DND-41 (cell line): ENCODE results near the gene BMP7.

Experiments
- ATAC-seq: fragments of 200-7000 bp; cut with Tn5 transposase; 3 replicates; pipeline ENCODE4 v1.9.1; 2021; ENCODE audit warnings: low read depth; ENCODE audit not compliant: insufficient read depth
- DNase-seq: peaks from one replicate; pipeline ENCODE4 v3.0.0-alpha.2; 2020
- H2AFZ ChIP-seq: 2 replicates; pipeline ENCODE4 v1.6.0; 2012; ENCODE audit warnings: low read depth, low read length
- H3K27ac ChIP-seq: 2 replicates; pipeline ENCODE4 v1.5.1; 2012; ENCODE audit warnings: low read length, inconsistent platforms
- H3K27me3 ChIP-seq: fragments of 200-600 bp; sonication (generic); 2 replicates; pipeline ENCODE4 v1.6.0; 2012; ENCODE audit warnings: low read length, mild to moderate bottlenecking, inconsistent platforms; ENCODE audit not compliant: insufficient read depth, poor library complexity
- H3K36me3 ChIP-seq: 2 replicates; pipeline ENCODE4 v1.5.1; 2012; ENCODE audit warnings: low read length, inconsistent platforms; ENCODE audit not compliant: insufficient read depth
- H3K4me1 ChIP-seq: 2 replicates; pipeline ENCODE4 v1.5.1; 2012; ENCODE audit warnings: mild to moderate bottlenecking, low read length; ENCODE audit not compliant: insufficient read depth
- H3K4me2 ChIP-seq: 2 replicates; pipeline ENCODE4 v1.6.0; 2012; ENCODE audit warnings: mild to moderate bottlenecking, moderate library complexity, low read length, inconsistent platforms; ENCODE audit not compliant: insufficient read depth
- H3K4me3 ChIP-seq, 2 experiments: fragments of 200-600 bp in 1 of 2; shearing (Covaris generic) in 1 of 2; 2 replicates each; pipeline ENCODE4 v1.5.1; 2012 to 2016; ENCODE audit warnings: inconsistent platforms in 2 of 2, low read length in 2 of 2, mild to moderate bottlenecking in 2 of 2, low read depth in 1 of 2, moderate library complexity in 1 of 2
- H3K79me2 ChIP-seq: 2 replicates; pipeline ENCODE4 v1.6.0; 2012; ENCODE audit warnings: low read length, inconsistent platforms; ENCODE audit not compliant: insufficient read depth
- H3K9ac ChIP-seq: 2 replicates; pipeline ENCODE4 v1.6.0; 2012; ENCODE audit warnings: low read depth, mild to moderate bottlenecking, inconsistent platforms, low read length, moderate library complexity
- H3K9me3 ChIP-seq: 2 replicates; pipeline ENCODE4 v1.5.1; 2012; ENCODE audit warnings: low read length, moderate library complexity, mild to moderate bottlenecking, inconsistent platforms; ENCODE audit not compliant: insufficient read depth, severe bottlenecking
- H4K20me1 ChIP-seq: 2 replicates; pipeline ENCODE4 v1.6.0; 2012; ENCODE audit warnings: low read length; ENCODE audit not compliant: insufficient read depth
- EZH2 ChIP-seq: IDR thresholded peaks from 3 replicates; pipeline ENCODE4 v1.6.1; 2012; ENCODE audit warnings: borderline replicate concordance, low read depth, mild to moderate bottlenecking, moderate library complexity, low read length, inconsistent platforms; ENCODE audit not compliant: severe bottlenecking
- TF ChIP-seq, protein P1 (sequence below): IDR thresholded peaks from 2 replicates; pipeline ENCODE4 v1.5.1; 2012; ENCODE audit warnings: borderline replicate concordance, low read length, moderate library complexity, mild to moderate bottlenecking; ENCODE audit not compliant: poor library complexity, severe bottlenecking; ENCODE audit errors: extremely low read depth

The BMP7 gene

DNA sequence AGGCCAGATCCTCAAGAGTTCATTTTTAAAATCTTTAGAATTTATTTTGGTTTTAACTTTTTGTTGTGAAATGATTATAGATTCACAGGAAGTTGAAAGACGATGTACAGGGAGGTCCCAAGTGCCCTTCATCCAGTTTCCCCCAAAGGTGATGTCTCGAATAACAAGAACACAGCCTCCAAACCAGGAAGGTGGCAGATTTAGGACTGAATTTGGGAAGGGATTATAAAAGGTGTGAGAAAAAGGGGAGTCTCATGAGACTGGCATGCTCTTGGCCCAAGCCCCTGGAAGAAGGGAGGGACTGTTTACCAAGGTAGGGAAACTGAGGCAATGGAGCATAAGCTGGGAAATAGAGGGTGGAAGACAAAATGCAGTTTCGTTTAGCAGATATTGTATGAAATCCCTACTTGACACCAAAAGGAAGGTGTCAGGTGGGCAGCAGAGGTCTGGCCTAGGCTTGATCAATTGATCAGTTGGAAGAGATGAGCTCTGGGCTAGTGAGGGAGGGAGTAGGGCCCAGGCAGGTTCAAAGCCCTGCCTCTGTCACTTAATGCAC is 81.2 kb downstream of the BMP7 start:
- H3K4me3 ChIP-seq, result no peak overlapping the region

GRCh38 chr20:57183457-57184009 is 82.9 kb downstream of the BMP7 start:
- H3K4me2 ChIP-seq, result no peak overlapping the region
- no peaks in the 10 kb centered on the region for H3K4me1 ChIP-seq
- ATAC-seq (no peak), DNase-seq (no peak)
- no peak overlapping the region for H3K4me3 ChIP-seq
- no peaks in the 10 kb centered on the region for H3K36me3 ChIP-seq
- no peaks in the 10 kb centered on the region for H3K79me2 ChIP-seq
- H3K9ac ChIP-seq, result no peak overlapping the region
- TF ChIP-seq, protein P1, sequence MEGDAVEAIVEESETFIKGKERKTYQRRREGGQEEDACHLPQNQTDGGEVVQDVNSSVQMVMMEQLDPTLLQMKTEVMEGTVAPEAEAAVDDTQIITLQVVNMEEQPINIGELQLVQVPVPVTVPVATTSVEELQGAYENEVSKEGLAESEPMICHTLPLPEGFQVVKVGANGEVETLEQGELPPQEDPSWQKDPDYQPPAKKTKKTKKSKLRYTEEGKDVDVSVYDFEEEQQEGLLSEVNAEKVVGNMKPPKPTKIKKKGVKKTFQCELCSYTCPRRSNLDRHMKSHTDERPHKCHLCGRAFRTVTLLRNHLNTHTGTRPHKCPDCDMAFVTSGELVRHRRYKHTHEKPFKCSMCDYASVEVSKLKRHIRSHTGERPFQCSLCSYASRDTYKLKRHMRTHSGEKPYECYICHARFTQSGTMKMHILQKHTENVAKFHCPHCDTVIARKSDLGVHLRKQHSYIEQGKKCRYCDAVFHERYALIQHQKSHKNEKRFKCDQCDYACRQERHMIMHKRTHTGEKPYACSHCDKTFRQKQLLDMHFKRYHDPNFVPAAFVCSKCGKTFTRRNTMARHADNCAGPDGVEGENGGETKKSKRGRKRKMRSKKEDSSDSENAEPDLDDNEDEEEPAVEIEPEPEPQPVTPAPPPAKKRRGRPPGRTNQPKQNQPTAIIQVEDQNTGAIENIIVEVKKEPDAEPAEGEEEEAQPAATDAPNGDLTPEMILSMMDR, result no peak
- TF ChIP-seq EZH2, result no peak
- no peaks in the 10 kb centered on the region for H3K9me3 ChIP-seq
- no peak overlapping the region for H3K27ac ChIP-seq
- H4K20me1 ChIP-seq, result peaks cover 3% of the 10 kb centered on the region; the same call in 1 of the 2 replicates
- H3K27me3 ChIP-seq, result peaks cover 5% of the 10 kb centered on the region
- no peak overlapping the region for H2AFZ ChIP-seq

More for the DNA sequence above, 81.2 kb downstream of the BMP7 start:
- Histone ChIP-seq H2AFZ (no peak overlapping the region), H4K20me1 (peaks cover 3% of the 10 kb centered on the region; the same call in 1 of the 2 replicates), H3K27me3 (no peaks in the 10 kb centered on the region), H3K27ac (no peak overlapping the region), H3K9ac (no peak overlapping the region), H3K79me2 (no peaks in the 10 kb centered on the region), H3K4me1 (no peaks in the 10 kb centered on the region), H3K36me3 (no peaks in the 10 kb centered on the region), H3K4me2 (no peak overlapping the region), H3K9me3 (no peaks in the 10 kb centered on the region)
- no peak for ATAC-seq
- TF ChIP-seq, protein P1, result no peak
- TF ChIP-seq EZH2, result no peak
- no peak for DNase-seq

GRCh38 chr20:57181639-57182038 is 84.8 kb downstream of the BMP7 start:
- peaks cover 5% of the 10 kb centered on the region for H3K27me3 ChIP-seq
- no peak for ATAC-seq
- peaks cover 3% of the 10 kb centered on the region; the same call in 1 of the 2 replicates for H4K20me1 ChIP-seq

More at GRCh38 chr20:57181639-57182038, 84.8 kb downstream of the BMP7 start:
- no peaks in the 10 kb centered on the region for H3K36me3 ChIP-seq
- no peak overlapping the region for H3K4me2 ChIP-seq
- H3K4me3 ChIP-seq, result no peak overlapping the region
- H3K9ac ChIP-seq, result no peak overlapping the region
- TF ChIP-seq, protein P1, result no peak
- no peak for TF ChIP-seq EZH2
- no peaks in the 10 kb centered on the region for H3K79me2 ChIP-seq
- H2AFZ ChIP-seq, result no peak overlapping the region
- no peaks in the 10 kb centered on the region for H3K4me1 ChIP-seq
- no peak overlapping the region for H3K27ac ChIP-seq
- DNase-seq, result no peak
- no peaks in the 10 kb centered on the region for H3K9me3 ChIP-seq
